ENCODE measurements around the gene CAPZA1. TPM values are rescaled to one million over a fixed set of nuclear protein-coding genes. Genes with fewer than 3 reads are reported as not detected.

The CAPZA1 gene
- total and polyA plus RNA-seq, 10 of the 15 experiments (the other 5 are each of a cell fraction or from before 2014, with no cell fraction given): 187 to 886 (median 278) TPM

GRCh38 chr1:112711041-112711440, 91.4 kb downstream of the CAPZA1 start:
- Histone ChIP-seq H3K79me2 (ENCODE audit: control insufficient read depth, insufficient read depth, low read length) (peaks cover 7% of the 10 kb centered on the region), H4K20me1 (ENCODE audit: control insufficient read depth, insufficient read depth) (0 out of 2 replicates have a peak, but pooled peaks cover 3% of the 10 kb centered on the region), H3K9ac (ENCODE audit: control insufficient read depth, insufficient read depth, low read length) (no peak overlapping the region), H3K36me3 (ENCODE audit: control insufficient read depth in 2 of 2, insufficient read depth in 2 of 2, low read length in 1 of 2) (no peaks in the 10 kb centered on the region), H3K27ac (ENCODE audit: control insufficient read depth, insufficient read depth) (no peak overlapping the region), H3K4me3 (no peak overlapping the region), H2AFZ (ENCODE audit: control insufficient read depth, low read depth, low read length) (no peak overlapping the region), H3K27me3 (replicated peaks in 1 of 2; ENCODE audit: control insufficient read depth in 2 of 2, insufficient read depth in 2 of 2, low read length in 1 of 2) (no peaks in the 10 kb centered on the region), H3K4me2 (ENCODE audit: control insufficient read depth, insufficient read depth) (no peak overlapping the region), H3K9me3 (replicated peaks; ENCODE audit: control insufficient read depth, insufficient read depth, low read length) (no peaks in the 10 kb centered on the region), H3K4me1 (ENCODE audit: control insufficient read depth, insufficient read depth, low read length) (peaks cover 21% of the 10 kb centered on the region)
- ATAC-seq (no peak), FAIRE-seq (no peak), DNase-seq (ENCODE audit: low read depth, low spot score) (no peak)
- 27% methylated on average over 7 of the region's 7 CpGs for WGBS (ENCODE audit: insufficient coverage, insufficient replicate concordance, low lambda C conversion rate, missing lambda C conversion rate)
- POLR2A ChIA-PET: no interaction called here
- RAD21 ChIA-PET (ENCODE audit: unreplicated experiment): interaction anchor here (0.6 to 5.6 kb wide), 4 partner anchors 12 to 320 kb away, joined by 3 to 53 read pairs (median 4); no protein-coding TSS in a partner anchor
- BruUV-seq (replicated peaks): no TSS peak
- CTCF ChIA-PET: interaction anchor here (0.7 to 5.9 kb wide), 4 partner anchors 98 to 319 kb away, joined by 3 to 122 read pairs (median 24); no protein-coding TSS in a partner anchor
- TF ChIP-seq KDM1A (IDR thresholded peaks at IDR 0.05; ENCODE audit: borderline replicate concordance): no peak
- TF ChIP-seq YBX1 (IDR thresholded peaks at IDR 0.05): no peak
- no peak for TF ChIP-seq ZNF207 (IDR thresholded peaks at IDR 0.05; ENCODE audit: borderline replicate concordance)
- TF ChIP-seq EP300 (IDR thresholded peaks at IDR 0.05; ENCODE audit: borderline replicate concordance in 1 of 2, control insufficient read depth in 1 of 2, low read depth in 2 of 2, low read length in 2 of 2): no peak
- no peak for TF ChIP-seq HDAC2 (IDR thresholded peaks at IDR 0.05)
- TF ChIP-seq ATF3 (IDR thresholded peaks at IDR 0.05; ENCODE audit: borderline replicate concordance, extremely low read depth, low read depth, low read length): no peak
- TF ChIP-seq SREBF2 (IDR thresholded peaks at IDR 0.05; ENCODE audit: low read length): no peak
- TF ChIP-seq SMARCA5 (IDR thresholded peaks at IDR 0.05): no peak
- TF ChIP-seq ZNF24 (IDR thresholded peaks at IDR 0.05): no peak
- no peak for TF ChIP-seq FOXM1 (IDR thresholded peaks at IDR 0.05; ENCODE audit: low read depth, low read length)
- in situ Hi-C loops (cut with MboI): no loop called here
- SMC1A ChIA-PET (ENCODE audit: uncharacterized antibody, unreplicated experiment): interaction anchor here (1.3 to 5.1 kb wide), 4 partner anchors 89 to 320 kb away, joined by 3 to 47 read pairs (median 24); no protein-coding TSS in a partner anchor
- intact Hi-C loops (cut with micrococcal nuclease; ENCODE audit: unreplicated experiment): loop anchor here (10.0 kb wide), 1 partner anchor 684 kb away; the partner anchor contains the start of gene MAGI3
